HT-29 (cell line): ENCODE results near the gene AP3B1. TPM values are rescaled to one million over a fixed set of nuclear protein-coding genes. Genes with fewer than 3 reads are reported as not detected.

Source experiments
- DNase-seq: peaks from one replicate; pipeline ENCODE4 v3.0.0-alpha.2; 2015; ENCODE audit warnings: low spot score
- total RNA-seq: library from RNA; depleted of rRNA; stranded (reverse); fragments of >200 nt; shearing (Covaris generic); gene quantifications from 2 replicates; pipeline ENCODE4 v1.2.3, GENCODE V29; 2014

The AP3B1 gene
- total RNA-seq, 1 experiment from 2014 or later: 20.0 TPM

DNA sequence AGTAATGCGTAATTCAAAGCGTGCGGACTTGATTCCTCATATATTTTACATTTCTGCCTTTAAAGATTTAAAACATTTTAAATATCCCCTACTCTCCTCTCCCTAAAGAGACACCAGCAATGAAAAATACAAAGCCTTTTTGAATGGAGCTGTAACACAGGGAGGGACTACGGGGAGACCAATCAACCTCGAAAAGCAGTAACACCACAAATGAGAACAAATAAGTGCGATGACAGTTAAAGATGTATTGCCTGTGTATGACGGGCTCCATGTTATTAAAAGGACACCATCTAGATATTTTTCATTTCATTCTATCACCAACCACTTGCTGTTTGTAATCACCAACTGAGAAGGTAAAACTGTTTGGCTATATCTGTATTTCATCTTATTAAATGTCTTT, 288.0 kb downstream of the AP3B1 start:
- DNase-seq: no peak

DNA sequence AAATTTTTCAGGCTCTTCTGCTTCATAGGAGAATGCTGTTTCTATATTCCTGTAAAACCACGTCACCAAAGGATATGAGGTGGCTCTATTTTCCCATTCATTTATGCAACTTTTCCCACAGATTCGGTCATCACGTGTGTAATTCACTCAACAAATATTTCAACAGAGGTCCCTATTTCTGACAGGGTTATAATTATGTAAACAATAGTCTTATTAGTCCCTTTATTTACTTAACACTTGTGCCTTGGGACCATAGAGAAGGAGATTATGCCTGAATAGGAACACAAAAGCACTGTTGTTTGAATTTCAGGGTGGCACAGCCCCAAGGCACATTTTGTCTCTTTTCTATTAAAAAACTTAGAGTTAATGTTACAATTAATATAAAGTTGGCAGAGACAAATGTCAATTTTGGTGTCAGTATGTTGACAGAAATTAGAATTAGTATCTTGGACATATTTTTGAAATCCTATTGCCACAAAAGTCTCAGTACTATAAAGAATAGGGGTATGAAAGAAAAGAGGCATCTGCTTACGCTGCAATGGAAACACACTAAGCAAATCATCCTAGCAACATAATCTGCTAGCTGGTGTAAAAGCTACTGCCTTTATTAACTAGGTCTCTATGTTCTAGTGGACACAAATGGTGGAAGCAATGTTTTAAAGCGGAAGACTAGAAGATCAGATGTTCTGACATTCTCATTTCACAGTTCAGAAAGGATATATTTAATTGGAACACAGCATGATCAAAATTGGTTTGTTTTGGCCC, 289.3 kb downstream of the AP3B1 start:
- DNase-seq: no peak

DNA sequence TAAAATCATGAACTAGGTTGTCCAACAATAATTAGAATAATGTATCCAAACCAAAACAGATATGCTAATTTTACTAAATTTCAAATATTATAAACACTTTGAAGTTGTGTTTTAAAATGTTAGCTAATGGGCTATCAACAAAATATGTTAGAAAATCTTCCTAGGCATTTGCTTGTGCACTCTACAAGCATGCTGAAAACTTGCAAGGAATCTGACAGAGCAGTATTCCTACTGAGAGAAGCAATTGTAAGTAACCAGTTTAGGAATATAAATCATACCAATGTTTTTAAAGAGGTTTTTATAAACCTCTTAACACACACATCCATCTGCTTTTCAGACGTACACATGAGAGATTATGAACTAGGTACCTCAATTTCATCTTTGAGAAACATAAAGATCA, 289.9 kb downstream of the AP3B1 start:
- DNase-seq: no peak

DNA sequence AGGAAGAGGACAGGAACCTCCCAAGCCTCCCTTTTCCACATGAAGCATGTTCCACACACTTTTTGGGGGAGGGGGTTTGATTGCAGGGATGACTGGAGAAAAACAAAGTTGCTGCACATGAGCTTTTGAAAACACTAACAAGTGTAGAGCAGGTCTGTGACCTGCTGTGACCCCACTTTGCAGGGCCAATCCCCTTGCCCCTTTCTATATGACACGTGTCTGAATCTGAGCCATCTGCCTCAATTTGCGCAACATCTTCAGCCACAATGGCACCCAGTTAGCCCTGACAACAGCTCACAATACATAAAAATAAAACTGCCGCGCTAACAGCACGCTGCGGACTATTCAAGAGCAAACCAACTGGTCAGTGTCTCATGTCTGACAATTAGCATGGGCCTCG, 290.6 kb downstream of the AP3B1 start:
- no peak for DNase-seq

DNA sequence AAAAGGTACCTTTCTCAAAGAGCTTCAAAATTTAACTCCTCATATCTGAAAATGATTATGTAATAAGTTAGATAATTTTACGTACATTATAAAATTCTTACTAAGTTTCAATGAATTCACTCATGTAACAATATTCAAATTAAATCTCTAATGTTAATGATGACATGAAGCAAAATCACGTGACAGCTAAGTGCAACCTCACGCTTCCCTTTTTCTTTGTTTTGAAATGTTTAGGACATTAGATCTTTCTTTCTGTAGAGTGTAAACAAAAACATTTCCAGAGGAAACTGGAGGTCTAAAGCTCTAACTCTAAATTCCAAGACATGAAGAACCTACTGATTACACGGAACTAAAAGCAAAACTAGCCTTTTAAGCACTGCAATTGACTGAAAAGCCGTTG, 291.0 kb downstream of the AP3B1 start:
- no peak for DNase-seq

DNA sequence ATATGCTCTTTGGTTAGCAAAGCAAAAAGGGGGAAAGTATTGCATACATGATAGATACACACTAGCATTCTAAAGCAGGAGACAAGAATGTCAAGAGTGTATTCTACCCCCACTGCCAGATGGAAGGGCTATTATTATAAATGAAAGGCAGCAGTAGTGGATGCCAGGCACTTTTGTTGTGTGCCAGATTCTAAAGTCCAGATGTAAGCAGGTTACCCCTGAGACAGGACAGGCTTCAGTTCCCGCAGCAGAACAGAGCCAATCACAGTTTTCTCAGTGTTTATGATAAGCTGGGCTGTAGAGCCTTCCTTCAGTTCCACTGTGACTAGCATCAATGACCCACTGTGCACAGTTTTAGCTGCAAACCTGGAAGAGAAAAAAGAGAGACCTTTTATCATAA, 291.8 kb downstream of the AP3B1 start:
- DNase-seq: no peak

DNA sequence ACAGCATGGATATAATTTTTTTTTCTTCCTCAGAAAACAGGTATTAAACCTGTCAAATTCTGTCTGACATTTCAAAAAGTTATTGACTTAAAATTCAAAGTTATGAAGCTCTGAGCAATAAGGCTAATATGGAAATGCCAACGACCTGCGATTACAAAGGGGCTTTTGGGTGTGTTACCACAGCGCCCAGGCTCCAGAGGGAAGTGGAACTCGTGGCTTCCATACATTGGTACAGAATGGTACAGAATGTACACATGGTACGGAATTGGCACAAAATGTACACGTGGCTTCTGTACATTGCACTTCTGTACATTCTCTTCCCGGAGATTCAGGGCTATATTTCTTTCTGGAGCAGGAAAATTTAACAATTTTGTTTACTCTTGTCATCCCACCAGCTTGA, 293.3 kb downstream of the AP3B1 start:
- DNase-seq: no peak

DNA sequence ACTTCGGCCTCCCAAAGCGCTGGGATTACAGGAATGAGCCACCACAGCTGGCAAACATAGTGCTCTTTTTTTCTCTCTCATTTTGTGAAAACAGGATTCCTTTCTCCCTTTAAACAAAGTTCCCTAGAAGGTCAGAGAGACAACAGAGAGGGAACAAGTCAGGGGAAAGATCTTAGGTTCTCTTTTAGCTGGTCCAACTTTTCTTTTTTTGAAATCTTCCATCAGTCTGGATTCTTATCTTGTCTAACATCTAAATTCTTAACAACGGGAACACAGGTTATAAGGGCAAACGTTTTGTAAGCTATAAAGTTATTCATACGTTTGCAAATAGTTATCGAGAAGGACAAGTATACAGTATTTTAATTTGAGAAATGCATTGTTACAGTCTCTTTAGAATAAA, 294.3 kb downstream of the AP3B1 start:
- no peak for DNase-seq

DNA sequence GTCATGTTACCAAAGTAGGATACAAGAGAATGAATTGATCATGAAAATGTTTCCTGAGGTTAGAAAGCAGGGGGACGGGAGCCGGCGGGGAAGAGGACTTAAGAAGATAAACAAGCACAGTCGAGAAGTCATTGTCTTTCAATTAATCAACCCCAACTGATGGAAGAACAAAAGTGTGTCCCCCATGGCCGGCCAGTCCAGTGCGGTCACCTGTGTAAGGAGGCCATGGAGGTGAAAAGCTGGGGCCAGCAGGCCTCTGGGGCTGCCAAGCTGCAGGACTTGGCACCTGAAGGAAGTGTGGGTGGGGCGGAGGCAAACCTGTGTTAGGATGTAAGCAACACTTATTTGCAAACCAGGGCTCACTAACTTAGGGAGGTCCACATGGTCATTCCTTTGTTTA, 295.1 kb downstream of the AP3B1 start:
- DNase-seq: no peak

DNA sequence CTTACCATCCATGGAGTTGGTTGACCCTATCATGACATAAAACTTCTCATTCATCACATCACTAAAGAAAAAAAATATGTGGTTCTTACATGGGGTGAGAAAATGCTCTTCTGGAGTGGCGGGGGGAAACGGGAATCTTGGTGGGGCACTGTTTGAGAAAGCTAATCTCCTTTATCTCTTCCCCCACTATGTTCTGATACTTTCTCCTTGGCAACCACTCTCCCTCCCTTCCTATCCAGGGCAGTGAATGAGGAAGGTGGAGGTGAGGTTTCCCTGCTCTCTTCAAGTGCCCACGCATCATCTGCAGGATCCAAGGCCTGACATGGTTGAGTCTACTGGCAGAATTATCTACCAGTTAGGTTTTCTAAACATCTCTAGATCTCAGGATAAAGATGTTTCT, 297.6 kb downstream of the AP3B1 start:
- DNase-seq: no peak

DNA sequence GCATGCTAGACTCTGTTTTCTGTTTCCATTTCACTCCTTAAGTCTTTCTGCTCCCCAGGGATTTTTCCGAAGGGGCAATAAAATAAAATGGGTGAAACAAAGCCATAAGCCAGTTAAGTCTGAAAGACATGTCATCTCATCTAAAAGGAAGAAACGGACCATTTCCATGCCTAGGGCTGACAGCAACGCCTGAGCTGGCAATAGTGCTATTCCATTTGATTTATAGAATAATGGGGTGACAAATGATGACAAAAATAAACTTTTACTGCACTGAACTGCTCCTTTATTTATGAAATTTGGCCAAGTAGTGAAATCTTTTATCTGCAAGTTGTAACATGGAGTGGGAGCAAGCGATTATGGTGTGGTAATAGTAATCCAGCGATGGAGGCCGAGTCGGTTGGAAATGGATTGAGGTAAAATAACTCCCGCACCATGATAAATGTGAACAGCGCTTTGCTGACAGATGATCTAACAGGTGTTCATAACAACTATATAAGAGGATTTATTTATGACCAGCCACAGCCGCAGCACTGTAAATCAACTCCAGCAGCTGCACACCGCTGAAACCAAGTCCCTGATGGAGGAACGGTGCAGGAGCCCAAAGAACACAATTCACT, 298.6 kb downstream of the AP3B1 start:
- no peak for DNase-seq

DNA sequence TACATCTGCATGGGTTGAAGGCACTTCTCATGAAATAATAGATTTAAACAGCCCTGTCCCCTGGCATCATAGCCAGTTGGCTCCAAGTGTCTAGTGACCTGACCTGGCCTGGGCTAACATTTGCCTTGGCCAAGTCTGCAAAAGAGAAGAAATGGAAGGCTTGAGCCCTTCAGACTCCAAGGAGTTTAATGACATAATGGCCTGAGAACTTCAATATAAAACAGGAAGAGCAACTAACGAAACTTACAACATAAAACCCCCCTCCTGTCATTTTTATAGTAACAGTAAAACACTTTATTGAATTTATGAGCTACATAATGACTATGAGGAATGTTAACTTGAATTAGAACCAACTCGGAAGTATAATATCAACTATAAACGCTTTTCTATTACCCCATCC, 299.6 kb downstream of the AP3B1 start:
- DNase-seq: no peak

DNA sequence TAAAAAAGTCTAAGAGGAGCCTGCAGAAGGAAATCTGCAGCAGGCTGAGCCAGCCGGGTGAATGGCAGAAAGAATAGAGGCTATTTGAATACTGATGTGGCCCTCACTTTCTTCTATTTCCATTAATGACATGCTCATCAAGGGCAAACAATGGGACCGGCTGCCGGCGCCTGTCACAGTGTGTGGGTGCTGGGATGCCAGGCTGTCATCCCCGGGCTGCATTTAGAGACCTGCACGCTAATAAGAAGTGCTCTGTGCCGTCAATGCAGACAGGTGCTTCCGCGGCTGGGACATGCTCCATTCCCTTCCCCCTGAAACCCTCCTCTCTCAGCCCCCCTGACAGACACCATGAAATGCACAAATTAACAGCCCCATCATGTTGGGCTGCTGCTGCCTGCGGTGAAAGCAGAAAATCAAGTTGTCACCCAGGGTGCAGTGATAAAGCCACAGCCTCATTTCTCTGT, 300.6 kb downstream of the AP3B1 start:
- no peak for DNase-seq

DNA sequence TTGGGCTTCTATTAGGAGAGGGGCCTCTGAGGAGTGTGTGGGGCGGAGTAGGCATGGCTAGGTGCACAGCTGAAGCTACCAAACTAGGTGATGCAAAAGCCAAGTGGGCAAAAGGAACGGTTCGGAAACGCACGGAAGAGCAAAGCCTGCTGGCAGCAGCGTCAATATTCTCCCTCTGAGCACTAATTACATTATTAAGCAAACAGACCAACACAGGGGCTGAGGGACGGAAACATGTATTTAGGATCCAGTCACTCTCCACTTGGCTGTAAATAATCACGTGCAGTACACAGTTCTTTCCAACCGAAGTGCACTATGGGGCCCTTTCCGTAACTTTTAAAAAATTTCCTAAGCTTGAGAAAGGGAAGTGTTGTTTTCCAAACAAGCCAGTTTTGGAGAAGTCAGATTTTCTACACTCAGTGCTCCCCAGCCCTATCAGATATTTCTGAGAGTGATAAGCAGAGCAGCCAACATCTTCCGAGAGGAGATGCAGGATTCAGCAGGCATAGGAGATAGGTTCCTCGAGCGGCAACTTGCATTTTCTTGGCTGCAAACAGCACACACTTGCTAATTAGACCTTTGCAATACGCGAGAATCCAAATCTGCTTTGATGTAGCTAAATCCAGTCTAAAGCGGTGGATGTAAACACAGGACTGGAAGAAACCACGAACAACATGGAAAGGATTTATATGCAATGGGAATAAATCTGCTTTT, 301.2 kb downstream of the AP3B1 start:
- no peak for DNase-seq

DNA sequence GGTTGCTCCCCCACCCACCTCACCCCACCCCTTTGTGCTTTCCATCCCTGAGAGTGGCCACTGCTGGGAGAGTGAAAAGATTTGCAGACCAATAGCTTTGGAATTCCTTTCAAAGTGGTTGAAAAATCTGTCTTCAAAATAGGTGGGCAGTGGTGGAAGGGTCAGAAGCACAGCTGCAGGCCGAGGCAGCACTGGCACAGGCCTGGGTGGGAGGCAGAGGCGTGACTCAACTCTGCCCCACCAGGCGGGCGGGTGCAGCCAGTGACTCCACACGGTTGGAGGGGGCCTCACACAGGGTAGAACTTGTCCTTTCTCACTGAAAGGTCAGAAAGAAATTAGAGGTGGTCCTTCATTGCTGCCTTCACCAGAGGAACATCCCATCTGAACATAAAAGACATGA, 303.4 kb downstream of the AP3B1 start:
- no peak for DNase-seq

DNA sequence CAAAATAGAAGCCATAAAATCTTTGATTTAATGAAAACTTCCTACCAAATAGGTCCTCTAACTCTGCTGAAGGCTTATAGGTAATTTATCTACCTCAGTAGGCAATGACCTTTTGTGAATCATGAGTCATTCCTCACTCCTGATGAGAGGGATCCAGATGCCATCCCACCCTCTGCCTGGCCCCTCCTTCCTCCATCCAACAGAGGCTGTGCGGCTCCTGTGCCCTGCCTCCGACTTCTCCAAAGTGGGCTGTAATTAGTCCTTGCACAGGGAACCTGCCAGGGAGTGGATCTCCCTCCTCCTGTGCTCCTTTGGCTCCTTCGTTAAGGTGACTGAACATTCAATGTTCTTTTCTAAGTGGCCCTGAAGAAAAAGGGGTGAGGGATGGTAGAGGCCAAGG, 304.5 kb downstream of the AP3B1 start:
- no peak for DNase-seq

DNA sequence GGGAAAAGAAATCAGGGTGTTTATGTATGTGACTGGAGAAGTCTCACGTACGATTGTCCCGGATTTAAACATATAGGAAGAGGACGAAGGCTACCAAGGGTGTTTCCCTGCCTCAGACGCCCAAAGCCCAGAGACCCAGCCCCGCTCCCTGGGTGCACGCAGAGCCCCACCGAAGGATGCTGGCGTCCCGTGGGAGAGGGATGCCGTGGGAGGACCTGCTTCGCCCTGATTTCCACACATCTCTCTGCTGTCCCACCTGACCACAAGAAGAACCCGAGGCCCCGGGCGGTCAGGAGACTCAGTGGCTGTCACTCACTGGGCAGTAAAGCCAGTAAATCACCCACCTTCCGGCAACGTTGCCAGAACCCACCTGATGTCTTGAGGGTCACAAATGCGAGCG, 306.5 kb downstream of the AP3B1 start:
- no peak for DNase-seq

DNA sequence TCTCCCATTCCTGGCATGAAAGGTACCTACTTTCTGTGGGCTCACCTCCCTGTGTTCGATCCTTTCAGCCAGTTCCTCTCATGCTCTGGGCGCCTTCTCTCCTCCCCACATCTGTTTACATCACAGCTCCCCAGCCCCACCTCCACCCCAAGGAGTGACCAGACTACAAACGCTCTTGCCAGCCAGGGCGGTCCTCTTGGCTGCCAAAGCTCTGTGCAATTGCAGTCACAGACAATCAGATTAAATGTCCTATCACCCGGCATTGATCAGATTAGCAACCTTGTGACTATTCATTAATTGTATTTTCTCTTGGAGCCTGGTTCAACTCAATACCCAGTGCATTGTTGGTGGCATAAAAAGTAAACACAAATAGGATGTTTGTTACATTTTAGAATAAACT, 307.2 kb downstream of the AP3B1 start:
- no peak for DNase-seq

DNA sequence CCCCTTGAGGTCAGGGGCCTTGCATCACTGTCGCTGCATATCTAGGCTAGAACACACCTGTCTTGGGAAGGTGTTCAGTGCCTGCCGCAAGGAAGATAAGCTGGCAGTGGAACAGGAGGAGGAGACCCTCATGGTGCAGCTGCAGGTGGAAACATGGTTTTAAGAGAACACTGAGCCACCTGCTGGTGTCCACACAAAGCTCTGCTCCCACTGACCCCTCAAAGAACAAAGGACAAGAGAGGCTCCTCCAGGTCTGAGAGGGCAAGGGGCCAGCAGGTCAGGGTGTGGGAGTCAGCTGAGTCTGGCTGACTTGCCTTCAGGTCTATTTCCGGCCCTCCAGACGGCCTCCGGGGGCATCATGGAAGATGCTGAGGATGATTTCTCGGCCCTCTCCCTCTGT, 308.2 kb downstream of the AP3B1 start:
- DNase-seq: no peak

DNA sequence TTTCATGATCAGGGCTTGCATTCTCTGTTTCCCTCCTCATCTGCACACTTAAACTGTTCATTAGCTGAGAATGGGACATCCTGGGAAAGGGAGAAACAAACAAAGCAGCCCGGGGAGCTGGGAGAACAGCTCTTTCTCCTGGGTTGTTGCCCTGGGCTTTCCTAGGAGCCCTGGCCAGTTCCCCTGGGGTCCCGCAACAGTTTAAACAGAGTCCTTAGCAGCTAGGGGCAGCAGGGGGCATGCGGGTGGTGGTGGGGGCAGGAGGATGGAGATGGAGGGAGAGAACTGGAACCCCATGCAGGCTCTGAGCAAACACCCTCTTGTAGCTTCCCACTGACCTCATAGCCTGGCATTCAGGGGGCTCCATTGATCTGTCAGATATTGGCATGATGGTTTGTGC, 309.3 kb downstream of the AP3B1 start:
- DNase-seq: no peak

DNA sequence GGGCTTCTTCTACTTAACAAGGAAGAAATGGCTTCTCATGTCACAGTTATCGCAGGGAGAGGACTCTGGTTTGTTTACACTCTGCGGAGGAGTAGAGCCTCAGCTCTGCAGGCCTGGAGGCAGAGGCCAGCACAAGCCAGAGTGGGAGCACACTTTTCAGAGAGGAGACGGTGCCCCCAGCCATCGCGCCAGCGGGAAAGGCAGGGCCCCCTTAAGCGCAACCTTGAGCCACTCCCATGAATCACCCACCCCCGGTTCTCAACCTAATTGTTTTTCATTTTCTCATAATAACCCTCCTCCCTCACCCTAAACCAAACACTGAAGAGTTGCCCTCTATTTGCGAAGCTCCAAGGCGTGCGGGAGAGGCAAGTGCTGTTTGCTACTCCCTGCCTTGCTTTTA, 309.9 kb downstream of the AP3B1 start:
- no peak for DNase-seq

DNA sequence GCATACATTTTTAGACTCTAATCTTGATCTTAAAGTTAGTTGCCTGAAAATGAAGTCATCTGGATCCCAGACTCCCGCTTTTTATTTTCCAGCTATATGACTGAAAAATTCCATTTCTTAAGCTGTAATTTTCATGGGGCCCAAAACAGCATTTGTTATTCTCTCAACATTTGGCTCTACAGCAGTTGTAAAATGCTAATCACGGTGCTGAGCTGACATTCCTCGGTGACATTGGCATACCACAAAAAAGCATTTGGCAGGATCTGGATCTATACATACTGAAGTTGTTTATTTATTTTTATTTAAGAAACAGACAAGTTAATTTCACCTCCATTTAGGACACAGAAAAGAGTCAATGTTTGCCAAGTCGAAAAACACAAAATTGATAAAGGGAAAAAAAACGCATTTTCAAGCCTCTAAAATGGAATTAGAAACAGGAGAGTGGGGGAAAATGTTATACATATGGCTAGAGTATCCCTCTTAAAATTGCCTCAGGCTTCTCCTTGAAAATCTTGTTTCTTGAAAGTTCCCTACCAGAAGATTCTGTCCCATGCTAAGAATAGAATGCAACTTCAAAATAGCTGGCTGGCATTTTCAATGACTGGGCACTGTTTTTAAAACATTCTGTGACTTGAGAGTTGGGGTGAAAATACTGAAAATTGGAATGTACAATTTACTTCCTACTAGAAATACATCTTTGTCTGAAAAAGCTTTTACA, 310.9 kb downstream of the AP3B1 start:
- no peak for DNase-seq
